ENCODE results near the gene NUCKS1.

Gene NUCKS1

GRCh38 chr1:205770618-205771017, 20.6 kb upstream of the NUCKS1 start:
- no peak for DNase-seq

GRCh38 chr1:205769641-205770365, 19.8 kb upstream of the NUCKS1 start:
- no peak for DNase-seq

GRCh38 chr1:205767248-205767647, 17.3 kb upstream of the NUCKS1 start:
- DNase-seq, result no peak

GRCh38 chr1:205766570-205766969, 16.6 kb upstream of the NUCKS1 start:
- DNase-seq, result no peak

GRCh38 chr1:205766038-205766437, 16.1 kb upstream of the NUCKS1 start:
- DNase-seq, result no peak

GRCh38 chr1:205764578-205764977, 14.6 kb upstream of the NUCKS1 start:
- DNase-seq, result no peak

GRCh38 chr1:205763980-205764379, 14.0 kb upstream of the NUCKS1 start:
- DNase-seq, result no peak

GRCh38 chr1:205760606-205761005, 10.6 kb upstream of the NUCKS1 start:
- no peak for DNase-seq

- DNase-seq, result no peak
These were observed 6.6 kb upstream of the NUCKS1 start for GRCh38 chr1:205756552-205756951.

GRCh38 chr1:205754857-205755256, 4.9 kb upstream of the NUCKS1 start:
- DNase-seq, result no peak

- DNase-seq, result no peak
These were observed 1.2 kb upstream of the NUCKS1 start for GRCh38 chr1:205751036-205751651.

GRCh38 chr1:205749234-205750137, 496 bp downstream of the NUCKS1 start:
- DNase-seq, result peak; percentile 96

- peak; percentile 11 for DNase-seq
These were observed 1.4 kb downstream of the NUCKS1 start for GRCh38 chr1:205748403-205749233.

- DNase-seq, result no peak
These were observed 3.1 kb downstream of the NUCKS1 start for GRCh38 chr1:205746757-205747412.

- no peak for DNase-seq
These were observed 5.6 kb downstream of the NUCKS1 start for GRCh38 chr1:205744403-205744802.

- DNase-seq, result no peak
These were observed 6.0 kb downstream of the NUCKS1 start for GRCh38 chr1:205743977-205744376.

GRCh38 chr1:205741681-205742080, 8.3 kb downstream of the NUCKS1 start:
- DNase-seq, result no peak

GRCh38 chr1:205739348-205740160, 10.4 kb downstream of the NUCKS1 start:
- no peak for DNase-seq

GRCh38 chr1:205735218-205735617, 14.8 kb downstream of the NUCKS1 start:
- DNase-seq, result no peak

GRCh38 chr1:205733438-205734175, 16.4 kb downstream of the NUCKS1 start:
- no peak for DNase-seq
